Middle frontal gyrus (tissue), 1 donor: Measurements from ENCODE around the gene ELOVL1.

Experiments used
- DNase-seq: peaks from one replicate; pipeline ENCODE4 v3.0.0-alpha.2; 2015; ENCODE audit warnings: low spot score; ENCODE audit errors: extremely low spot score

ELOVL1 gene

DNA sequence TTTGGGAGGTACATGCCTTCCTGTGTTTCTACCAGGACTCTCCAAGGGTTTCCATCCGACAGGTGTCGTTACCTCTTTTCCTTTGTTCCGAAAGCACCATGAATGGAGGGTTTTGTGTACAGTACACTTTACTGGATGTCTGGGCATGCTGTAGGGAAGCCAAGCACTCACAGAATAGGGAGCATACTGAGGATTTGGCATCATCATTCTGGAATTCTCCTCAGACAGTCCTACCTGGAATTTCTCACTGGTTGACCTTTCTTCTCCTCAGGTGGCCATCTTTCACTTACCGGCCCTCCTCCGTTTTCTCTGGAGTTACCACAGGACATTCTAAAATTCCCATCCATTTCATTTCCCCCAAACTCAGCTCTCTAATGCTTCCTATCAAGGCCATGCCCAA, 36.1 kb downstream of the ELOVL1 start:
- DNase-seq = no peak

DNA sequence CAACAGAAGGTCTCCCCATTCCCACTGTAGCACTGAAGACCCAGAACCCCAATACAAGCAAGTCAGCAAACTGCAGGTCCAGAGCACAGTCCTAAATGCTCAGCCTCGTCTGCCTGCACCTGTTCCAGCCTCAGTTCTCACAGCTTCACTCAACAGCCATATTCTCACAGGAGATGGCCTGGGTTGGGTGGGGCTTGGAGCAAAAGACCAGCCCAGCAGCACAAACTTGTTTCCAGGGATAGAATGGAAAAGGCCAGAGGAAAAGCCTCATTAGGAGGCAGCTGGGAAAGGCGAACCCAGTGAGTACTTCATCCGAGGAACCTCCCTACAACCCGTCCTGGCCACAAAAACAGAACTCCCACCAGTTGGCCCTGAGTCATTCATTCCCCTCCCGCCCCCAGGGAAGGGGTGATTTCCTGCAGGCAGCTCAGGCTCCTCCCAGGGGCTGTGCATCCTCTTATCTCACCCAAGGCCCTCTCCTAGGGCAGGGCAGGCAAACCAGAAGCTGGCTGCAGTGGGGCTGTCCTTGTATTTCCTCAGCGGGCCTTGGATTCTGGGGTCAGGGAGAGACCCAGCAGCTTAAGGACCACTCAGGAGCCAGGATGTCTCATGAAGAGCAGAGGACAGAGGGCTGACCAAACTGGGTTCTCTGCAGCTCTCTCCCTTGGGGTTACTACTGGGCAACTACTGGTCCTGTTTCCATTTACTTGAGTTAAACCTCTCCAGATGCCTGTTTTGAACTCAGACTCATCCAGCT, 37.6 kb downstream of the ELOVL1 start:
- no peak for DNase-seq

DNA sequence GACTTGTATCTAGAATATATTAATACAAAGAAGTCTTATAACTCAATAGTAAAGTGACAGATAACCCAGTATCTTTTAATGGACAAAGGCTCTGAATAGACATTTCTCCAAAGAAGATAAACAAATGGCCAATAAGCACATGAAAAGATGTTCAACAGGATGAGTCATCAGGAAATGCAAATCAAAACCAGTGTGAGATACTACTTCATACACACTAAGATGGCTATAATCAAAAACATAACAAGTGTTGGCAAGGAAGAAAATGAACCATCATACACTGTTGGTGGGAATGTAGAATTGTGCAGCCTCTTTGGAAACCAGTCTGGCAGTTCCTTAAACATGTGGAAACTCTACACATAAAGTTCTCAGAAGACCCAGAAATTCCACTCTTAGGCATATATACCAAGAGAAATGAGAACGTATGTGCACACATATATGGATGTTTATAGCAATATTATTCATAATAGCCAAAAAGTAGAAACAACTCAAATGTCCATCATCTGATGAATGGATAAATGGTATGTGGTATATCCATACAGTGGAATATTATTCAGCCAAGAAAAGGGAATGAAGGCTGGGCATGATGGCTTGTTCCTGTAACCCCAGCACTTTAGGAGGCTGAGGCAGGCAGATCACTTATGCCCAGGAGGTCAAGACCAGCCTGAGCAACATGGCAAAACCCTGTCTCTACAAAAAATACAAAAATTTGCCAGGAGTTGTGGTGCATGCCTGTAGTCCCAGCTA, 40.1 kb downstream of the ELOVL1 start:
- DNase-seq = no peak

DNA sequence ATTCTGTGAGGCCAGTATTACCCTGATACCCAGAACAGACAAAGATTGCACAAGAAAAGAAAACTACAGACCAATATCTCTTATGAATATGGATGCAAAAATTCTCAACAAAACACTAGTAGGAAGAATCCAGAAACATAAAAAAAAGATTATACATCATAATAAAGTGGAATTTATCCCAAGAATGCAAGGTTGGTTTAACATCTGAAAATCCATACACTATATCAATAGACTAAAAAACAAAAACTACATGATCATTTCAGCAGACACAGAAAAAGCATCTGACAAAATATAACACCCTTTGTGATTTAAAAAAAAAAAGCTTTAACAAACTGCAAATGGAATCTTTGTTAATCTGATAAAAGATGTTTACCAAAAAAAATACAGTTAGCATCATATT, 42.4 kb downstream of the ELOVL1 start:
- DNase-seq = no peak

DNA sequence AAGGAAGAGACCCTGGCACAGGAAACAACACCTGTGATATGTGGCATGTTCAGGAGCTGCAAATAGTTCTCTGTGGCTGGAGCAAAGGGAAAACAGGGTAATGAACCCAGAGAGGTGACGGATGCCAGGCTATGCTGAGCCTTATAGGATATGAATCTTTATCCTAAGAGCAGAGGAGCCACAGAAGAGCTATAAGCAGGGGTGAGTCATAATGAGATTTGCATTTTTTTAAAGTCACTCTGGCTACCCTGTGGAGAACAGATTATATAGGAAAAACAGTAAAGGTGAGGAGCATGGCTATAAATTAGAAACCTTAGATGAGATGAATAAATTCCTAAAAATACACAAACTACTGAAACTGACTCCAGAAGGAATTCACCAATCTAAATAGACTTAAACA, 43.0 kb downstream of the ELOVL1 start:
- DNase-seq = no peak

DNA sequence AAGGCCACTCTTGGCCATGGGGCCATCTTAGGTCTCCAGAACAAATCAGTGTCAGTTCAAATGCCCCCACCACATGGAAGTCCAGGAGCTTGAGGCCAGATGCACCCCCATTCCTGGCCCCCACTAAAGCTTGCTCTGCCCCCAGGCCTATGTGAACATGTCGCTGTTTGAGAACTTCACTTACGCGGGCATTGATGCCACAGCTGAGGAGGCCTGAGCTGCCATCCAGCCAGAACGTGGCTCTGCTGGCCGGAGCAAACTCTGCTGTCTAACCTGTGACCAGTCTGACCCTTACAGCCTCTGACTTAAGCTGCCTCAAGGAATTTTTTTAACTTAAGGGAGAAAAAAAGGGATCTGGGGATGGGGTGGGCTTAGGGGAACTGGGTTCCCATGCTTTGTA, 45.3 kb downstream of the ELOVL1 start:
- DNase-seq = no peak

DNA sequence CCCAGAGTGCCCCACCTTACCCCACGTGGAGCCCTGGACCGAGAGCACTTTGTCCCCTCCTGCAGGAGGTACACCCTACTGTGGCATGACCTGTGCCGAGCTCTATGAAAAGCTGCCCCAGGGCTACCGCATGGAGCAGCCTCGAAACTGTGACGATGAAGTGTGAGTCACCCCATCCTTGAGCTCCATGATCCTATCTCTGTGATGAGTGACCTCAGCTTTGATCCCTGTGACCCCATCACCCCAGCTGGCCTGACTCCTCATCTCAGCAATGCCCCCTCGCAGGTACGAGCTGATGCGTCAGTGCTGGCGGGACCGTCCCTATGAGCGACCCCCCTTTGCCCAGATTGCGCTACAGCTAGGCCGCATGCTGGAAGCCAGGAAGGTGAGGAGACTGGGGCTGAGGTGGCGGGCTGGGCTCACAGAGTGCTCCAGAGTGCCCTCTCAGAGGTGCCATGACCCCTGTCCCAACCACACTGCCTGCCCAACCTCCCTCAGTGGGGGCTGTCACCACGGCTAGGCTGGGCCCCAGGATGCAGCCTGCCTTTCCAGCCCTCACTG, 46.4 kb downstream of the ELOVL1 start:
- DNase-seq = no peak

DNA sequence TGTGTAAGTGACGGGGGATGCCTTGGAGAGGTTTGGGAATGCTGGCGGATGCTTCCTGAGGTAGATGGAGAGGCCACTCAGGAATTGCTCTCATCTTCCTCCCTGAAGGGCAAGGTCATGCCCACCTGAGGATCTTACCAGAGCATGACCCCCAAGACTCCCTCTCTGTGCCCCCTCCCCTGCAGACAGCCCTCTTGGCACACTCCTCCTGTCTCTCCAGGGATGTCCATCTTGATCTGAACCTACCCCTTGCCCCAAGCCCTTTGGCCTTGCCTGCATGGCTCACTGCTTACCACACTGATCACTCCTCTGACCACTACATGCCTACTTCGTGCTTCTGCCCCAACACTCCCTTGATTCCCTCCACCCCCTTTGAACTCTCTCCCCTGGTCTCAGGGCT, 48.0 kb downstream of the ELOVL1 start:
- no peak for DNase-seq

DNA sequence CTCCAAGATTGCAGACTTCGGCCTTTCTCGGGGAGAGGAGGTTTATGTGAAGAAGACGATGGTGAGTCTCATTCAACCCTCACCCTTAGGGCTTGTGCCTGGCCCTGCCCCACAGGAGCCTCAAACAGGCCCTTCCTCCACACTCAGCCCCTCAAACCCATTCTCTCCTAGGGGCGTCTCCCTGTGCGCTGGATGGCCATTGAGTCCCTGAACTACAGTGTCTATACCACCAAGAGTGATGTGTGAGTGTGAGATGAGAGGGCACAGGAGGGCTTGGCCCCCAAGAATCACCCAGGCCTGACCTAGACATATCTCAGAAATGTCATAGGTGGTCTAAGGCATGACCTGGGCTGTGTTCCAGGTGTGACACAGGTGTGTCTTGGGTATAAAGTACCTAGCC, 48.5 kb downstream of the ELOVL1 start:
- DNase-seq = no peak

DNA sequence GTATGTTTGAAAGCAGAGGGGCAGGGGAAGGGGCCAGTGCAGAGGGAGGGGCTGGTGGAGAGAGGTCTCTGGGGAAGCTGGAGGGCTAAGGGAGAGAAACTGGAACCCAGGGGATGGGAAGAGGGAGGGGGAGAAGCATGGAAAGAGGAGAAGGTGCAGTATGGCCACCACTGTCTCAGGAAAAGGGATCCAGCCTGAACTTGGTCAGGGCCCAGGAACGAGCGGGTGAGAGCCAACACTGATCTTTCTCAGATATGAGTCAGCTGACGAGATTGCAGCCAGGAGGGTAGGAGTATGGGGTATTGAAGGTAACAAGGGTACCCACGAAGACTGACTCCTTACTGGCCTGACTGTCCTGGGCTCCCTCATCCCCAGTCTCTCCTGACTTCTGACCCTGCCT, 49.0 kb downstream of the ELOVL1 start:
- no peak for DNase-seq

DNA sequence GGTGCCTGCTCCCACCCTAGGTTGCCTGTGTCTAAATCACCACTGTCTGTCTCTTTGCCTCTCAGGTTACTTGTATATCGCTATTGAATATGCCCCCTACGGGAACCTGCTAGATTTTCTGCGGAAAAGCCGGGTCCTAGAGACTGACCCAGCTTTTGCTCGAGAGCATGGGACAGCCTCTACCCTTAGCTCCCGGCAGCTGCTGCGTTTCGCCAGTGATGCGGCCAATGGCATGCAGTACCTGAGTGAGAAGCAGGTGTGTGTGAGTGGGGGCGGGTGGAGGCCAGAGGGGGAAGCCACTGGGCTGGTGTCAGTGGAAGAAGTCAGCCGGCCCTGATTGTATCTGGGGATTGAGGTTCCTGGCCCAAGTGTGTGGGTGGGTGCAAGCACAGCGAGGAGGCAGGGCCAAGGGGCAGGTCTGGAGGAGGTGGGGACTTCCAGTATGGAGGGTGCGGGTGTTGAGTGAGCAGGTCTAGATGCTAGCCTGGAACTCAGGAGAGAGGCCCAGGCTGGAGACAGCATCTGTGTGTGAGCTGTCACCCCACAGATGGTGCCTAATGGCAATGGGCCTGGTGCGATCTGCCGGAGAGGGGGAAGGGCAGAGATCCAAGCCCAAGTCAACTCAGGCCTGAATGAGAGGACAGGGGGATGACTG, 49.9 kb downstream of the ELOVL1 start:
- peak; percentile 28 for DNase-seq

DNA sequence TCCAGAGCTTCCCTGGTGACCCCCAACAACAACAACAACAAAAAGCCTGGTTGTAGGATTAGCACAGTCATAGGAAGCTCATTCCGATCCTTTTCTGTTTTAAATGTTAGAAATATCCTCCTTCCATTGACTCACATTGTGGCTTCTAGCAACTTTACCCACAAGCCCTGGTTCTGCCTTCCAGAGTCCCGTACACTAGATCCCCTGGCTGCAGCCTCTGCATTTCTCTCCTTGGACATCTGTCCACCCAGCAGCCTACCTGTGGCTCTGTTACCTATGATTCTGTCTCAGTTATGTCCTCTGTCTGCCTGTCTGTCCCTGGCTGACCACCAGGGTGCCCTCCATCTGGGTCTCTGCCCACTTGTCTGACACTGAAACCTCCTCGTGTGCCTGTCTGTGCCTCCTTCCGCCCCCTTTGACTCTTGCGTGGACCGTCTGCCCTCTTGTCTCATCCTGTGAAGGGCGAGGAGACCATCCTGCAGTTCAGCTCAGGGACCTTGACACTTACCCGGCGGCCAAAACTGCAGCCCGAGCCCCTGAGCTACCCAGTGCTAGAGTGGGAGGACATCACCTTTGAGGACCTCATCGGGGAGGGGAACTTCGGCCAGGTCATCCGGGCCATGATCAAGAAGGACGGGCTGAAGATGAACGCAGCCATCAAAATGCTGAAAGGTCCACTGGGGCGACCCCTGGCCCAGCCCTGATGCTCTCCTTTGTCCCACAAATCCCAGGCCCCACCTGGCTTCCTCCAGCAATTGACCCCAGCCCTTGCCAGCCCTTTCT, 50.9 kb downstream of the ELOVL1 start:
- DNase-seq = no peak

DNA sequence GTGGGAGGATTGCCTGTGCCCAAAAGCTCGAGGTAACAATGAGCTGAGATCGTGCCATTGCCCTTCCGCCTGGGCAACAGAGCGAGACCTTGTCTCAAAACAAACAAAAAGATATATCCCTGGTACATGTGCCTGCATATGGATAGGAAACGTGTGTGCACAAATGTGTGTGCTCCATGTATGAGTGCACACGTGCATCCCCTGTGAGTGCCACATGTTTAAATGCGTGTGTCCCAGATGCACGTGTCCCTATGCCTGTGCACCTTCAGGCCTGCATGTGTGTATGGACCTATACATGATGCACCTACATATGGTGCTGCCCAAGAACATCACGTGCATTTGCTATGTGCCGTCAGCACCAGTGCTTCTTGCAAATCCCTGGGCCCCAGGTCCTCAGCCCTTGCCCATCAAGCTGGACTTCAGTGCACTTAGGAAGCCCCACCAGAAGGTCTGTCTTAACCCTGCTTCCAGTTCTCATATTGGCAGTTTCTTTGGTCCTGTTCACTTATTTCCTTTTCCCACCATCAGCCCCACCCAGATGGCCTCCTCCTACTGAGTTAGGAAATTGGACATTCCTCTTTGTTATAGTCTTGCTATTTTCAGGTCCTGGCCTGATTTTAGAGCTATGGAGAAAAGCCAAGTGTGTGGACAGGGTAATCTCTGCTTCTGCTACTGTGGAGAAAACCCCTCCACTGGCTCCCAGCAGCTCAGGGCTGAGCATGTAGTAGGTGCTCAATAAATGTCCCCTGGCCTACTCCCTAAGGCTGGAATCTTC, 51.7 kb downstream of the ELOVL1 start:
- no peak for DNase-seq

DNA sequence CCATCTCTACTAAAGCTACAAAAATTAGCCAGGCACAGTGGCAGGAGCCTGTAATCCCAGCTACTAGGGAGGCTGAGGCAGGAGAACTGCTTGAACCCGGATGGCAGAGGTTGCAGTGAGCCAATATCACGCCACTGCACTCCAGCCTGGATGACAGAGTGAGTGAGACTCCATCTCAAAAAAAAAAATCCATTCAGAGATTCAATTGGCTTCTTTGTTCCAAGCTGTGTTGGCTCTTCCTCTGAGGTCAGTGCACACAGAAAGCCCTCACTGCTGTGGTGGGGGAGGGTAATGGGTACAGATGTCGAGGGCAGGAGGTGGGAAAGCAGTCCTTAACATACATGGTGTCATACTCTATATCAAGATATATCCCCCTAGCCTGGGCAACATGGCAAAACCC, 52.3 kb downstream of the ELOVL1 start:
- peak; percentile 16 for DNase-seq

DNA sequence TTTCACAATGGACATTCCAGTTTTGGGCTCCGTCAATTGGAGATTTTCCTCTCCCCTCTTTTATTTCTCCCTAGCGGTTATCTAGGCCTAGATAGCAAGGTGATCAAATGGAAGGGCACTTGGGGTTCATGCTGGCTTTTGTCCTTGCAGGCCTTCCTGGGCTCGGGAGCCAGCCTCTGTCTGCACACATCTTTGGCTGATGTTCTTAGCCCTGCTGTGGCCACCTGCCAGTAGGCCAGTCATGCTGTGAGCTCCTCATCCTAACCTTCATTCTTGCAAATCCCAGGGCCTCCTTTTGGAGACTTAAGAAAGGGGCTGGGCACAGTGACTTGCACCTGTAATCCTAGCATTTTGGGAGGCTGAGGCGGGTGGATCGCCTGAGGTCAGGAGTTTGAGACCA, 53.6 kb downstream of the ELOVL1 start:
- no peak for DNase-seq

DNA sequence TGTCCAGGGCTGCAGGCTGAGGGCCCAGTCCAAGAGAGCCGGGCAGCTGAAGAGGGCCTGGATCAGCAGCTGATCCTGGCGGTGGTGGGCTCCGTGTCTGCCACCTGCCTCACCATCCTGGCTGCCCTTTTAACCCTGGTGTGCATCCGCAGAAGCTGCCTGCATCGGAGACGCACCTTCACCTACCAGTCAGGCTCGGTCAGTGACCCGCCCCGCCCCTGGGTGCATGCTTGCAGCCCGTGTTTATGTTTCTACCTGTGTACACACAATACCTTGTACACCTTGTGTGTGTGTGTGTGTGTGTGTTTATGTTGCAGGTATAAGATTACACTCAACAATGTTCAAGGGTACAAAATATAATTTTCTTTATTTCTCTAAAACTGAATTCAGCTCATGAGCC, 54.0 kb downstream of the ELOVL1 start:
- no peak for DNase-seq
